KBM-7 (cell line): Measurements from ENCODE around the gene MOV10L1.

Source experiments
- DNase-seq: peaks from one replicate; pipeline ENCODE4 v3.0.0-alpha.2; 2015
- in situ Hi-C: fragments of 300-500 bp; cut with MboI; formaldehyde crosslinking; loops from 2 replicates; pipeline ENCODE4 v1.14.3; 2020; ENCODE audit warnings: low sequenced_read_pairs, low pct_unique_long_range_greater_than_20kb, mixed read lengths

Gene MOV10L1

DNA sequence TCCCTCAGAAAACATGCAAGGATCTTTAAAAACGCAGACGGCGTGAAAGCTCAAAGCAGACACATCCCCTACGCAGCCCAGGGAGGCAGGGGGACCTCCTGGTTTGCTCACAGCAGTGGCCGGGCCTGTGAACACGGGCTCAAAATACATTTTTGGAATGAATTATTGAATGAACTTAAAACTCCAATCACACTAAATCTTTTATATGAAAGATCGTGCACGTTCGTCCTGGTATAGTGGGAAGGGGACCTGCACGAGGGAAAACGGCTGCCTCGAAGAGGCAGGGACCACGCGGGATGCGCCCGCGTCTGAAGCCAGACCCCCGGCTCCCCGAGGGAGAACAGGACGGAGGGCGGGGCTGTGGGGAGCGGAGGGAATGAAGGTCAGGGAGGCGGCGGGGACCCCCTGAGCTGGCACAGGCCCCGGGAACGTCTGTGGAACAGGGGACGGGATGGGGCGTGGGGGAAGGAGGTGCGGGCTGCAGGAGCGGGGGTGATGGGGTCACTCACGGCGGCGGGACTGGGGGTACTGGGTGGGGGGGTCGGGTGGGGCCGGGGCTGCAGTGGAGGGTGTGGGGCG is 79.5 kb downstream of the MOV10L1 start:
- in situ Hi-C loops, result no loop called here
- no peak for DNase-seq

DNA sequence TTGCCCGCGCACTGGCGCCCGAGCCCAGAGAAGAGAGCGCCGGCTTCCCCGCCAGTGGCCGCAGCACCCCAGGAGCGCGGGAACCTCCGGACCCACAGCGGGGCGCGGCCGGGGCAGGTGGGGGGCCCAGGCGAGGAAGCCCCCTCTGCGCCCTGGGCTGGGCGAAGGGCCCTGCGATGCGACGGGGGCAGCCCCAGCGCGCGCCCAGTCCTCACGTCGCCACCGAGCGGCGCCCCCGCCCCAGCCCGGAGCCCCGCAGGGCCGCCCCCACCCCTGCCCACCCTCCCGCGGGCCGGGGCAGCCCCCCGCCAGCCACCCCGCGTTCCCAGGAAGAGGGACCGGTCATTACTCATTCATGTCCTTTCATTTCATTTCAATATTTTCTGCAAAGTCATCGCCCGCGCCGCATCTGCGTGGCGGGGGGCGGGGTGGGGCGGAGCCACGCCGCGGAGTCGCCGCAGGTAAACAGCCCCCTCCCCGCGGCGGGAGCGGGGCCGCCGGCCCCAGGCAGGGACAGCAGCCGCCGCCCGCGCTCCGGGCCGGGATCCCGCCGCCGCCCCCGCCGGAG is 80.1 kb downstream of the MOV10L1 start:
- in situ Hi-C loops, result no loop called here
- DNase-seq, result peak; percentile 51

- no peak for DNase-seq
- in situ Hi-C loops, result no loop called here
These were observed 80.9 kb downstream of the MOV10L1 start, which contains the start of gene PANX2 for GRCh38 chr22:50170453-50171318. TSS of gene PANX2 (plus strand) at chr22:50170731. CDS start at chr22:50170731, 0 bp downstream.

- DNase-seq, result no peak
- in situ Hi-C loops, result no loop called here
These were observed 81.6 kb downstream of the MOV10L1 start for GRCh38 chr22:50171319-50171964.

DNA sequence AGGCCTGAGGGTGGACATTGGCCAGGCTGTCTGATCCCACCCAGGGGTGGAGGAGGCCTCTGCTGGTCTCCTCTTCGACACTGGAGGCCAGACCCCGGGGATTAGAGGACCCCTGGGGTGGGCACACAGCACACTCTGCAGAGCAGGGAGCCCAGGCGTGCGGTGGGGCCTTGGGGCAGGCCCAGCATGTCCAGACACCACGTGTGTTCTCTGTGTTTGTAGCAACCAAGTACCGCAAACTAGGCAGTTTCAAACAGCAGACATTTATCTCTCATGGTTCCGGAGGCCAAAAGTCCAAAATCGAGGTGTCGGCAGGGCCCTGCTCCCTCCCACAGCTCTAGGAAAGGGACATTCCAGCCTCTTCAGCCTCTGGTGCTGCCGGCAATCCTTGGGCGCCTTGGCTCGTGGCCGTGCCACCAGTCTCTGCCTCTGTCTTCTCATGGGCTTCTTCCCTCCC is 82.2 kb downstream of the MOV10L1 start:
- in situ Hi-C loops, result no loop called here
- no peak for DNase-seq

- peak; percentile 65 for DNase-seq
- in situ Hi-C loops, result no loop called here
These were observed 83.6 kb downstream of the MOV10L1 start for GRCh38 chr22:50173311-50173982.

GRCh38 chr22:50173983-50174355 is 84.2 kb downstream of the MOV10L1 start:
- no peak for DNase-seq
- in situ Hi-C loops, result no loop called here

DNA sequence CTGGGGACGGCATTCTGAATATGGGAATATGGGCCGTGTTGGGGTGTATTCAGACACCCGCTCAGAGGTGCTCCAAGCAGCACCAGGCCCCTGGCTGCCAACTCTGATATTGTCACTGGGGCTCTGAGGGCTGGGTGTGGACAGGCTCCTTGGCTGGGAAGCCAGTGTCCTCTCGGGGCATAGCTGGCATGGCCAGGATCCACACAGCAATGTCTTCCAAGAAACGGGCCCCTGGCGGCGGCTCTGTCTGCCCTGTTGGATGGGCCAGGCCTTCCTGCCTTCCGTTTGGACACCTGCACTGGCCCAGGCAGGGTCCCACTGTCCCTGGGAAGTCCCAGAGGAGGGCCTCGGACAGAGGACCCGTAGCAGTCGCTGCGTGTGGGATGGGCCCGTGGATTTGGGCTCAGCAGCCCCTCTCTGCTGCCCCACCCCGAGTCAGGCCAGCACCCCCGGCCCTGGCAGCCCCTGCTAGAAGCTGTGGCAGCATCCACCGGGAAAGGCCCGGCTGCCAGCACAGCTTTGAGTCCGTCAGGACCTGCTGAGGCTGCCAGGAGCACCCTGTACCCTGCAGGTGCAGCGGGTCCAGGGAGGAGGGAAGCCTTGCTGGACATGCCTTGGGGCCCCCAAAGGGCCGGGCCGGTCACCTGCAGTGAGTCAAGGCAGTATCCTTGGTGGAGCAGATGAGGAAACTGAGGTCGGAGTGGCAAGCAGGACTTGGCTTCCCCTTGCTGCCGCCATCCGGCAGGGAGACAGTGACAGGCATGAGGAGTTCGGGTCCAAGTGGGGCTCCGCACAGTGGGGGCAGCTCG is 84.8 kb downstream of the MOV10L1 start:
- no peak for DNase-seq
- in situ Hi-C loops, result no loop called here

DNA sequence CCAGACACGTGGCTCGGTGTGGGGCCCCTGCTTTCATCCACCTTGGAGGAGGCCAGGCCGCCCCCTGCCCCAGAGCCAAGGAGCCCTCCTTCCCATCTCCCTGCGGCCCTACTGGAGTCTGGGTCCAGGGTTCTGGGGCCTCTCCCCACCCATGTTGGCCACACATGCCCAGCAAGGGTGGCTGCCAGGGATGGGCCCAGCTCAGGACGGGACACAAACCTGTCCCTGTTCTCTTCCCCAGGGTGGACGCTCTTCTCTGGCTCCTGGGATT is 85.3 kb downstream of the MOV10L1 start:
- in situ Hi-C loops, result no loop called here
- DNase-seq, result no peak

DNA sequence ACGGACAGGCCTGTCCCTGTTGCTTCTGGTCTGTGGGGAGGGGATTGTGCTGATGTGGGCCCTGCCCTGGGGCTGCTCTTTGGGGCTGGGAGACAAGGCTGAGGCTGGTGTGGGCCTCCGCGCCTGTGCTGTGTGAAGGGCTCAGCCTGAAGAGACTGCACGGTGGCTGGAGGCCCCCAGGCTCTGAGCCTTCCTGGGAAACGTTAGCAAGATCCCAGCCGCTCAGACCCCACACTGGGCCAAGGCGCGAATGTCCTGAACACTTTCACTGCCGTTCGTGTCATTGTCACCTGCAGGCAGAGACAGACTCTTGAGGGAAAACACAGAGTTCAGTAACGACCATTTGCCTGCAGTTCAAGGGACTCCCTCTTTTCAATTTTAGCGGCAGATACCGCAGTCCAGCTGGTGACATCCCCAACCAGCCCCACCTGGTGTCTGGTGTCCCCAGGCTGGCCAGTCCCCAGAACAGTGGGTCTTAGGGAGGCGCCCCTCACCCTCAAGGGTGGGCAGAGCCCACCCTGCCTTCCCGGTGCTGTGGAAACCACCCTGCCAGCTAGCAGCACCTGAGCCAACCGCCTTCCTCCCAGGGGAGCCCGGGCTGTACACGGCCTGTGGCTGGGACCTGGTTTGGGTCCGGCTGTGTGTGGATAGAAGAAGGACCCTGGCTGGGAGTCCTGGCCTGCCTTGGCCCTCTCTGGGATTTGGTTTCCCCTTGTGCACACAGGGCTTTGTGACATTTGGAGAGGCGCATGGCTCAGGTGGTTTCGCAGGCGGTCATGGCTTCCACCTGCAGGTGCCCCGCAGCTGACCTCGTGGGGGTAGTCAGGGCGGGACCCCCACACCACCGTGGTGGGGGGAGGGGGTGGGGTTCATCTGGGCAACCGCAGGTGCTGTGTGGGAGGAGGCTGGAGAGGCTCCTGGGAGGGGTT is 86.4 kb downstream of the MOV10L1 start:
- DNase-seq, result no peak
- in situ Hi-C loops, result no loop called here

- in situ Hi-C loops, result no loop called here
These were observed 87.2 kb downstream of the MOV10L1 start for GRCh38 chr22:50176850-50177536.

GRCh38 chr22:50177537-50178470 is 88.0 kb downstream of the MOV10L1 start:
- in situ Hi-C loops, result no loop called here
- no peak for DNase-seq

More at GRCh38 chr22:50176850-50177536, 87.2 kb downstream of the MOV10L1 start:
- no peak for DNase-seq

GRCh38 chr22:50178471-50178864 is 88.7 kb downstream of the MOV10L1 start:
- no peak for DNase-seq
- in situ Hi-C loops, result no loop called here

- no peak for DNase-seq
- in situ Hi-C loops, result no loop called here
These were observed 89.4 kb downstream of the MOV10L1 start for GRCh38 chr22:50178871-50179869.
